Body of pancreas (tissue), 4 donors: ENCODE data around the gene ATP5F1A. TPM values are rescaled to one million over a fixed set of nuclear protein-coding genes. Genes with fewer than 3 reads are reported as not detected.
"Not testable (repeated sequence)": the region's sequence is repeated elsewhere in the genome, so short reads cannot be mapped to it uniquely, and the experiment has no call there.

Experiments
- ATAC-seq: fragments of 150-250 bp; one replicate; pipeline ENCODE4 v1.9.1; 2016
- DNase-seq, 4 donors: peaks; one replicate each; pipeline ENCODE4 v3.0.0-alpha.2; 2019
- H3K27ac ChIP-seq, 4 donors: fragments of 200-600 bp; sonication (generic); 1 replicate in 3 of 4; 2 replicates in 1 of 4; pipeline versions ENCODE4 v1.5.1 to v1.6.1; 2016 to 2019; ENCODE audit warnings: mild to moderate bottlenecking in 1 of 4, mixed read lengths in 1 of 4, moderate library complexity in 1 of 4
- H3K27me3 ChIP-seq, 2 donors: fragments of 200-600 bp; sonication (generic); one replicate each; pipeline ENCODE4 v1.6.0; 2016; ENCODE audit warnings: mild to moderate bottlenecking in 1 of 2
- H3K36me3 ChIP-seq, 2 donors: fragments of 200-600 bp; sonication (generic); replicated peaks in 1 of 2; 2 replicates each; pipeline ENCODE4 v1.5.1; 2016; ENCODE audit warnings: low read depth in 2 of 2; ENCODE audit not compliant: insufficient read depth in 1 of 2
- H3K4me1 ChIP-seq: fragments of 200-600 bp; sonication (generic); one replicate; pipeline ENCODE4 v1.6.0; 2016
- H3K4me3 ChIP-seq, 2 donors: fragments of 200-600 bp; sonication (generic); 1 replicate in 1 of 2; 2 replicates in 1 of 2; pipeline ENCODE4 v1.5.1; 2016 to 2019
- H3K9me3 ChIP-seq, 3 donors: fragments of 200-600 bp; sonication (generic); 1 replicate in 2 of 3; 2 replicates in 1 of 3; pipeline ENCODE4 v1.5.1; 2016
- CTCF ChIP-seq, 7 experiments: fragments of 450-650 bp in 4 of 7; fragments of 200-600 bp in 3 of 7; sonication (generic) in 3 of 7; IDR thresholded peaks; one replicate each; pipeline ENCODE4 v1.5.1; 2016 to 2019; ENCODE audit warnings: antibody characterized with exemption in 7 of 7
- POLR2A ChIP-seq, 3 donors: fragments of 450-650 bp; IDR thresholded peaks; one replicate each; pipeline ENCODE4 v1.6.1; 2016; ENCODE audit warnings: antibody characterized with exemption in 3 of 3, mild to moderate bottlenecking in 2 of 3
- whole genome bisulfite sequencing, 2 donors: methylation state at CpG; one replicate each; pipeline ENCODE4 v1.1.5; 2017; 5-methylcytosine and 5-hydroxymethylcytosine counted together
- intact Hi-C: fragments of 100-400 bp; cut with DNase I; formaldehyde crosslinking; loops from one replicate; pipeline ENCODE4 v1.15.1; 2023
- total RNA-seq, 2 donors: library from RNA; depleted of rRNA; stranded (reverse); fragments of >200 nt; gene quantifications; one replicate each; pipeline ENCODE4 v1.1.0, GENCODE V29; 2016

Gene ATP5F1A
- total RNA-seq, 2 donors from 2014 or later: 177 to 305 TPM

- Histone ChIP-seq H3K9me3 (no peaks in the 10 kb centered on the region), H3K27ac (no peak overlapping the region), H3K36me3 (peaks cover 0 to 10% of the 10 kb centered on the region in 2 donors), H3K27me3 (no peaks in the 10 kb centered on the region), H3K4me1 (no peaks in the 10 kb centered on the region), H3K4me3 (no peak overlapping the region)
- no peak for TF ChIP-seq CTCF (IDR thresholded peaks at IDR 0.05)
- no peak for TF ChIP-seq POLR2A (IDR thresholded peaks at IDR 0.05)
- 92% methylated on average over 3 of the region's 3 CpGs for WGBS, 2 donors
- ATAC-seq (no peak), DNase-seq (no peak)
- intact Hi-C loops: no loop called here
These were observed 35.4 kb upstream of the ATP5F1A start for GRCh38 chr18:46133534-46133933.

- H3K36me3 ChIP-seq: peaks cover 7 to 13% of the 10 kb centered on the region in 2 donors
- WGBS, 2 donors: 98% methylated on average over 8 of the region's 8 CpGs
- intact Hi-C loops, H3K4me3 ChIP-seq, H3K4me1 ChIP-seq, ATAC-seq, H3K9me3 ChIP-seq, H3K27ac ChIP-seq, H3K27me3 ChIP-seq, DNase-seq: not testable (repeated sequence)
These were observed 32.5 kb upstream of the ATP5F1A start for GRCh38 chr18:46130549-46130948.

DNA sequence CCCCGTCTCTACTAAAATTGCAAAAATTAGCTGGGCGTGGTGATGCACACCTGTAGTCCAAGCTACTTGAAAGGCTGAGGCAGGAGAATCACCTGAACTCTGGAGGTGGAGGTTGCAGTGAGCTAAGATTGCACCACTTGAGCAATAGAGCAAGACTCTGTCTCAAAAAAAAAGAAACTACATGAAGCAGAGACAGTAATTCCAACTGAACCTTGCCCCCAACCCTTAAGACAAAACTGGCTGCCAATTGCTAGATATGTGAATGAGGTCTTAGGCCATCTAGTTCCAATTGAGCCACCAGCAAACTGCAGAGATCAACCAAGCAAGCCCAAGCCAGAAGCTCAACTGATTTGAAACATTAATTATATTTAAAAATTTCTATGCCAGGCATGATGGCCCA is 32.0 kb upstream of the ATP5F1A start:
- H3K9me3 ChIP-seq: no peaks in the 10 kb centered on the region
- no peak for DNase-seq
- intact Hi-C loops: no loop called here
- no peak overlapping the region for H3K4me3 ChIP-seq
- no peak overlapping the region for H3K27ac ChIP-seq
- 86 to 100% methylated on average over 2 of the region's 2 CpGs for WGBS, 2 donors
- no peak for ATAC-seq
- TF ChIP-seq POLR2A (IDR thresholded peaks at IDR 0.05) (no peak), CTCF (IDR thresholded peaks at IDR 0.05) (no peak)
- no peaks in the 10 kb centered on the region for H3K27me3 ChIP-seq
- peaks cover 7 to 13% of the 10 kb centered on the region in 2 donors for H3K36me3 ChIP-seq
- H3K4me1 ChIP-seq: no peaks in the 10 kb centered on the region

- H3K4me1 ChIP-seq, DNase-seq, H3K27me3 ChIP-seq, H3K27ac ChIP-seq, intact Hi-C loops, H3K4me3 ChIP-seq, ATAC-seq, H3K9me3 ChIP-seq: not testable (repeated sequence)
- WGBS, 2 donors: 97 to 98% methylated on average over 4 of the region's 4 CpGs
- peaks cover 7 to 18% of the 10 kb centered on the region in 2 donors for H3K36me3 ChIP-seq
These were observed 28.5 kb upstream of the ATP5F1A start for GRCh38 chr18:46126625-46127024.

DNA sequence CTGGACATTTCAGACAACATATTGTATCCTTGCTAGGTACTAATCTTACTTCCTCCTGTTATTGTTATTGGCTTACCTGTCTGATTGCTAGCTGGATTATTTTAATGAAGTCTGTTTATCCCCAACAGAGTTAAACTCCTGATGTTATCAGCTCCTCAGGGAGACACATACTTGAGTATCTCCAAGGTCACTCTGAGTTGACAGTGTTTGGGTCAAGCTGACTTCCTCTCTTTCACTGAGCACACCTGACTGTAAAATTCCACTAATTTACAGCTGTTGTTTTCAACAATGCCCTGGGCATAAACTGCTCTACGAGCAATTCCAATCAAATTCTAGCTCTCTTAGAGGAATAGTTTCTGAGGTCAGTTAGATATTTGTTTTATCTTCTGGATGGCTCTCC is 15.7 kb upstream of the ATP5F1A start:
- ATAC-seq (no peak), DNase-seq (no peak)
- H3K4me1 ChIP-seq: no peaks in the 10 kb centered on the region
- no peaks in the 10 kb centered on the region for H3K27me3 ChIP-seq
- intact Hi-C loops: no loop called here
- no peaks in the 10 kb centered on the region for H3K9me3 ChIP-seq
- TF ChIP-seq POLR2A (IDR thresholded peaks at IDR 0.05) (no peak), CTCF (IDR thresholded peaks at IDR 0.05) (no peak)
- H3K27ac ChIP-seq: no peak overlapping the region
- no peak overlapping the region for H3K4me3 ChIP-seq
- peaks cover 0 to 5% of the 10 kb centered on the region in 2 donors for H3K36me3 ChIP-seq
- 96 to 100% methylated on average over 1 of the region's 1 CpG for WGBS, 2 donors

- ATAC-seq (no peak), DNase-seq (no peak)
- H3K4me3 ChIP-seq: no peak overlapping the region
- TF ChIP-seq POLR2A (IDR thresholded peaks at IDR 0.05) (no peak), CTCF (IDR thresholded peaks at IDR 0.05) (no peak)
- peaks cover 0 to 5% of the 10 kb centered on the region in 2 donors for H3K36me3 ChIP-seq
- intact Hi-C loops: no loop called here
- WGBS, 2 donors: 92 to 94% methylated on average over 3 of the region's 3 CpGs
- no peak overlapping the region for H3K27ac ChIP-seq
- H3K4me1 ChIP-seq: no peaks in the 10 kb centered on the region
- no peaks in the 10 kb centered on the region for H3K9me3 ChIP-seq
- H3K27me3 ChIP-seq: no peaks in the 10 kb centered on the region
These were observed 12.3 kb upstream of the ATP5F1A start for GRCh38 chr18:46110406-46110805.
